Measurements from ENCODE around the gene RRAD.

RRAD gene

DNA sequence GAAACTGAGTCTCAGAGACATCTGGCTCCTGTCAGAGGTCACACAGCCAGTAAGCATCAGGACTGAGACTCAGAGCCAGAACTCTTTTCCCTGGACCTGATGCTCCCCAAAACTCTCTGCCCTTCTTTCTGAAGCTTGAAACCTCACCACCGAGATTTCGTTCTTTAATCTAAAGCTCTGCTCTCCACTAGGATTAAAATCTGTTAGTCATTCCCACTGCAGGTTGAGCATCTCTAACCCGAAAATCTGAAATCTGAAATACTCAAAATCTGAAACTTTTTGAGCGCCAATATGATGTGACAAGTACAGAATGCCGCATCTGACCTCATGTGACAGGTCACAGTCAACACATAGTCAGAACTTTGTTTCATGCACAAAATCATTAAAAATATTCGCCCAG, 8.8 kb downstream of the RRAD start:
- no peak for DNase-seq

GRCh38 chr16:66915041-66915440, 10.3 kb downstream of the RRAD start:
- no peak for DNase-seq

DNA sequence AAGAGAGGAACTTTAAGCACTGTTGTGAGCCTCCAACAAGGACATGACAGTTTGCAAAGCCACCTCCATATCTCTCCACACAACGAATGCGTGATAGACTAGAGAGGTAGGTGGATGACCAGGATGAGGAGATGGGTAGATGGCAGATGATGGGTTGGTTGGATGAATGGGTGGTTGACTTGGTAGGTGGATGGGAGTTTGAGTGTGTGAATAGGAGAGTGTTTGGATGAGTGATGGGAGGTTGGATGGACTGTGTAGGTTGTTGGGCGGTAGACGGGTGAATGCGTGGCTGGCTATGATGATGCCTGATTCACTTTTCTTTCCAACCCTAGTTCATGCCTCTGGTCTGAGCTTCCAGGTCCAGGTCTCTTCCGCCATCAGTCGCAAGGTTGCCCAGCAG, 10.8 kb downstream of the RRAD start:
- DNase-seq: no peak

- DNase-seq: no peak
Observed at GRCh38 chr16:66913711-66914110, 11.6 kb downstream of the RRAD start.

- DNase-seq: no peak
Observed at GRCh38 chr16:66913081-66913480, 12.3 kb downstream of the RRAD start.

GRCh38 chr16:66911801-66912200, 13.5 kb downstream of the RRAD start:
- no peak for DNase-seq

- no peak for DNase-seq
Observed at GRCh38 chr16:66911112-66911511, 14.2 kb downstream of the RRAD start.

DNA sequence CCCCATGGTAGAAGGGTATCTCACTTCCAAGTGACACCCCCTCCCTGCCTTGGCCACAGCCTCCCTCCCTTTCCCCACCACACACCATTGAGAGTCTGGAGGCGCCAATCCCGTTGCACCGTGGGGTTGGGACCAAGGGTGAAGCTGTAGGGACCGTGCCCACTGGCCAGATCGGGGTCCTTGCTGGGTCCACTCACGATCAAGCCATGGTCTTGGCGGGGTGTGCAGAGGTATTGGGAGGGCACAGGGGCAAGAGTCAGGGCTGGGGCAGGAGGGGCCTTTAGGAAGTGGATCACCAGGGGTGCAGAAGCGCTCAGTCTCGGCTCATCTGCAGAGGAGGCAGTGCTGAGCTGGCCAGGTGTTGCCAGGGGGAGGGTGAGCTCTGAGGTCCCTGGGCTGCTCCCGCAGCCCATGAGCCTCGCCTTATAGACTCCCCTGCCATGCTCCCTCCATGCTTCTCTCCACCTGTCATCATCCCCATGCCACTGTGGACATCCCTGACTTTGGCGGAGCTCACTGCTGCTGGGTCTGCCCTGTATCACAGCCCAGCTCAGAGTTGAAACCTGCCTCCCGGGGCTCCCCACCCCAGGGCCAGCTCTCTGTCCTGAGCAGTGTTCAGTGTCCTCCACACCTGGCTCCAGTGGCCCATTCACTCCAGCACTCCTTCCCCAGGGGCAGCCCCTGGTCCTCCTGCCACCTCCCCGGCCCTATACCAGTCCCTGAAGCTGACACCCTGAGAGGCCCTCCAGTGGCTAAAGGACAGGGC, 15.0 kb downstream of the RRAD start:
- no peak for DNase-seq

GRCh38 chr16:66908762-66909559, 16.4 kb downstream of the RRAD start:
- DNase-seq: no peak

GRCh38 chr16:66908116-66908515, 17.2 kb downstream of the RRAD start:
- no peak for DNase-seq

- no peak for DNase-seq
Observed at GRCh38 chr16:66906916-66907836, 18.2 kb downstream of the RRAD start.

- no peak for DNase-seq
Observed at GRCh38 chr16:66905633-66906539, 19.4 kb downstream of the RRAD start.

DNA sequence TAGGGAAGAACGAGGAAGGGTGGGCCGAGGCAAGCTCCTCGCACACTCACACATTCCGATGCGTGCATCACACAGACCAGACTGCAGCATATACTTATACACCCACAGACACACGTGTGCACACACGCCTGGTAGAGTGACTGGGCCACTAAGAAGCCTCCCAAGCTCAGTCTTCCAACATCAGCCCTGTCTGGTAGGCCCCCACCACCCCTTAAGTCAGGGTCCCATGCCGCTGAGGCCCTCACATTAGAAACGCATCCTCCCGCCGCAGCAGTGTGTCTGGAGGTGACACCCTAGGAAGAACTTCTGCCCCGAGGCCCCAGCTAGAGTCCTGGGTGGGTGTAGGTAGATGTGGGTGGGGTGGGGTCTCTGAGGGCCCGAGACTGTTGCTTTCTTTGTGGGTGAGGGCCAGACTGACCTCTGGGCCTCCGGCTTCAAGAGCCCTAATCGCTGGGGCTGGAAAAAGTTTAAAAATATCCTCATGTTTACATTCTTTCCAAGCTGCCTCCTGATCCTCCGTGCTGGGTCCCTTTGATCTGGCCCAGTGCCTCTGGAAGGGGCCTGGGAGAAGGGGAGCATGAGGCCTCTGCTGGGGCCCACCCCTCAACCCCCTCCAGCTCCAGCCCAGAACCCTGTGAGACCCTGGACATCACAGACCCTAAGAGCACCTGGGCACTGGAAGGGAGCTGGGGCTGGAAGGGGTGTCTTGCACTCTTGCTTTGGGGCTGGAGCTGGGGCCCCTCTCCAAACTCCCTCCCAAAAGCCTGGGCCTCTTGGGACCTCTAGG, 20.3 kb downstream of the RRAD start:
- no peak for DNase-seq

DNA sequence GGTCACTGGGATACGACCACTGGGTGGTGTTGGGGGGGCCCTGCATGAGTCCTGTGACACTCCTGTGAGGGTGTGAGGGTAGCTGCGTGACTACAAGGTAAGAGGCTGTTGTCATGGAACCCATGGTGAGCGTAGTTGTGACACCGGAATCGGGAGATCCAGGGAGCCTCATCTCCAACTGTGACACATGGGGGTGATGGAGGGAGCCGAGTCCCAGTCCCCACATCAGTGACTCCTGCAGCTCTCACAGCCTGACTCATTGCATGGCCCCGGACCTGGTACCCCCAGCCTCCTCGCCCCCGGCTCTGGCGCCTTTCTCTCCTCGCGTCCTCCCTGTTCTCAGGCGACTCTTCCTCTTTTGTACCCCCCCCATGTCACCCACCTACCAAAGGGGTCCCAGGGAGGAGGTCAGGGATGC, 20.9 kb downstream of the RRAD start:
- DNase-seq: no peak

GRCh38 chr16:66903544-66904427, 21.5 kb downstream of the RRAD start:
- no peak for DNase-seq

DNA sequence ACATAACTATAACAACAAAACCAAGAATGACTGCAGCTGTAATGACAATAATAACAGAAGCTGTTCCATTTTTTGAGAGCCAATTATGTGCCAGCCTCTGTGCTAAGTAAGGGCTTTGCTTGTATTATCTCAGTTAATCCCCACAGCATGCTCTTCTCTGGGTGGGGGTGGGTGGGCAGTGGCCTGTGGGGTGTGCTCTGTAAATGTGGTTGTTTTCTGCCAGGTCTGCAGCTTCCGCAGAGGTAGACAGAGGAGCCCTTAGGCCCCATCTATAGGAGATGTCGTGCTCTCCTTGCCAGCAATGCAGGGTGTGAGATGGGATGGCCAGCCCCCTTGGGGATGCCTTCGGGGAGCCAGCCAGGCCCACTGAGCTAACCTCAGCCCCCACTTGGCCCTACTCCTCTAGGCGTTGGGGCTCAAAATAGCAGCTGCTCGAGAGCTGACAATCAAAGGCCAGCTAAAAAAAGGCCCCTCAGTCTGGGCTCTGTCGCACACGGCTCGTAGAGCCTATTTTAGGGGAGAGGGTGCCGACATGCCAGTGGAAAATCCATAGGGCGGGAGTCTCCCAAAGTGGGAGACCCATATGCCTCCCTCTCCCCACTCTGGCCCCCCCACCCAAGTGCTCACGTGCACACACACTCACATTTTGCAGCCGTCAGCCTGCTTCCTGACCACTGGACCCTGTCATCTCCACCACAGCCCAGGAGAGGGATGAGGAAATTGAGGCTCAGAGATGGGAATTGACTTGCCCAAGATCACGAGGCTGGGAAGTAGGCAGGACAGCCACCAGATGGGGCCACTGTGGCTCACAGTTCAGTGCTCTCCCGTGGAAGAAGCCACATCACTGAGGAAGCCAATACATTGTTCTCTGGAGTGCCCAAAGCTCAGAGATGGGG, 22.4 kb downstream of the RRAD start:
- no peak for DNase-seq

- peak in 1 of 14 donors; percentile 81 for DNase-seq
Observed at GRCh38 chr16:66901626-66902025, 23.7 kb downstream of the RRAD start.

DNA sequence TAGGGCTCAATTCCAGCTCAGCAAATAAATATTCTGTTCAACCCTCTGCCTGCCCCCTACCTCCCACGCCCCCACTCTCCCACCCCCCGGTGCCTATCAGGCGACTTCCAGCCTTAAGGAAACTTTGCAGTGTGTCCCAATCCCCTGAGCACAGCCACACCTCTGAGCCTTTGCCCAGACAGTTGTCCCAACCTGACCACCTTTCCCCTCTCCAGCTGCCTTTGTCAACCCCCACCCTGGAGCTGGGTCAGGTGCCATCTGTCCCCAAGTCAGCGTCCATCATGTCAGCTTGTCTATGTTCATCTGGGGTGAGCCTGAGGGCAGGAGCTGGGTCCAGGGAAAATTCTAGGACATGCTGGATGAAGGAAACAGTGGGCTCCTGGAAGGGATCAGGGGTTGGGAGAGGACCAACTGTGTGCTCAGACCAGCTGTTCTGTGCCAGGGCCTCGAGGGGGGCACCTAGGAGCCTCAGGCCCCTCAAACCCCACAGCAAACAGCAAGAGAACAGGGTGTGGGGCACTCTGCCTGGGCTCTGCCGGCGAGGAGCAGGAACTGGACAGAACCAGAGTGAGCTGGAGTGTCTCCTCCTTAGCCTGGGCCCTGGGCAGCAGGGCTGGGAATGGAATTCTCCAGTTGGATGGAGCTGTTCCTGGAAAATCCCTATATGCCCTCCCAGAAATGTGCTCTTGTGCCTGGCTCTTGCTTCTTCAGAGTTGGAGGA, 24.5 kb downstream of the RRAD start:
- DNase-seq: peak in 9 of 14 donors; percentile 16 to 78 (median 33)
